Omental fat pad (tissue), 4 donors: Measurements from ENCODE around the gene ZNF592. TPM values are rescaled to one million over a fixed set of nuclear protein-coding genes. Genes with fewer than 3 reads are reported as not detected.

ENCODE experiments used
- ATAC-seq: fragments of 150-250 bp; one replicate; pipeline ENCODE4 v1.9.1; 2016; ENCODE audit warnings: mild to moderate bottlenecking, moderate library complexity; ENCODE audit not compliant: low FRiP score
- DNase-seq: peaks from one replicate; pipeline ENCODE4 v3.0.0-alpha.2; 2019; ENCODE audit warnings: low spot score
- total RNA-seq, 4 donors: library from RNA; depleted of rRNA; stranded (reverse); fragments of >200 nt; gene quantifications; one replicate each; pipeline ENCODE4 v1.1.0, GENCODE V29; 2016
- TF ChIP-seq, protein P1 (sequence below), 3 donors: fragments of 450-650 bp; IDR thresholded peaks; one replicate each; pipeline ENCODE4 v1.5.1; 2016 to 2017; ENCODE audit warnings: antibody characterized with exemption in 3 of 3, mild to moderate bottlenecking in 3 of 3, moderate library complexity in 2 of 3

The ZNF592 gene
- total RNA-seq, 4 donors from 2014 or later: 13.7 to 22.8 (median 20.0) TPM

- TF ChIP-seq, protein P1, sequence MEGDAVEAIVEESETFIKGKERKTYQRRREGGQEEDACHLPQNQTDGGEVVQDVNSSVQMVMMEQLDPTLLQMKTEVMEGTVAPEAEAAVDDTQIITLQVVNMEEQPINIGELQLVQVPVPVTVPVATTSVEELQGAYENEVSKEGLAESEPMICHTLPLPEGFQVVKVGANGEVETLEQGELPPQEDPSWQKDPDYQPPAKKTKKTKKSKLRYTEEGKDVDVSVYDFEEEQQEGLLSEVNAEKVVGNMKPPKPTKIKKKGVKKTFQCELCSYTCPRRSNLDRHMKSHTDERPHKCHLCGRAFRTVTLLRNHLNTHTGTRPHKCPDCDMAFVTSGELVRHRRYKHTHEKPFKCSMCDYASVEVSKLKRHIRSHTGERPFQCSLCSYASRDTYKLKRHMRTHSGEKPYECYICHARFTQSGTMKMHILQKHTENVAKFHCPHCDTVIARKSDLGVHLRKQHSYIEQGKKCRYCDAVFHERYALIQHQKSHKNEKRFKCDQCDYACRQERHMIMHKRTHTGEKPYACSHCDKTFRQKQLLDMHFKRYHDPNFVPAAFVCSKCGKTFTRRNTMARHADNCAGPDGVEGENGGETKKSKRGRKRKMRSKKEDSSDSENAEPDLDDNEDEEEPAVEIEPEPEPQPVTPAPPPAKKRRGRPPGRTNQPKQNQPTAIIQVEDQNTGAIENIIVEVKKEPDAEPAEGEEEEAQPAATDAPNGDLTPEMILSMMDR (IDR thresholded peaks at IDR 0.05): no peak
- ATAC-seq (no peak), DNase-seq (no peak)
Observed at GRCh38 chr15:84819791-84820190, 71.4 kb downstream of the ZNF592 start.

DNA sequence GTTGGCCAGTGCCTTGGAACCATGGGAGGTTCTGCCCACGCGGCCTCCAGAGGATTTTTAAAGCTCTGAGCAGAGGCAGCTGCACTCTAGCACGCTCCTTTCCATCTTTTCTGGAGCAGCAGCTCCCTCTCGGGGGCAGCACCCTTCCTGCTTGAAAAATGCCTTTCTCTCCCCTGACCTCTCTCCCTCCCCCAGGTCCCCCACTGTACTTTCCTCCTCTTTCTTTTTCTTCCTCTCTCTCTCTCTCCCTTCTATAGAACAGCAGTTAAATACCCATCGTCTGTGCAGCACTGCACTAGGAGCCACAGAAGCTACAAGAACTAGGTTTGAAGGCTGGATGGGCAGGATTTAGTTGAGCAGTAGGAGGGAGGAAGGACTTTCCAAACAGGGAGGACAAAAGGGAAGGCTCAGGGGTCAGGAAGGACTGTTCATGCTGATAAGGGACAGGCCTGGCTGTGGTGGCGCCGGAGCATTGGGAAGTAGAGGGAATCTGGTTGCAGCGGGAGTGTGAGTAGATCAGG is 73.2 kb downstream of the ZNF592 start:
- ATAC-seq: no peak
- TF ChIP-seq, protein P1 (IDR thresholded peaks at IDR 0.05): no peak
- DNase-seq: no peak

DNA sequence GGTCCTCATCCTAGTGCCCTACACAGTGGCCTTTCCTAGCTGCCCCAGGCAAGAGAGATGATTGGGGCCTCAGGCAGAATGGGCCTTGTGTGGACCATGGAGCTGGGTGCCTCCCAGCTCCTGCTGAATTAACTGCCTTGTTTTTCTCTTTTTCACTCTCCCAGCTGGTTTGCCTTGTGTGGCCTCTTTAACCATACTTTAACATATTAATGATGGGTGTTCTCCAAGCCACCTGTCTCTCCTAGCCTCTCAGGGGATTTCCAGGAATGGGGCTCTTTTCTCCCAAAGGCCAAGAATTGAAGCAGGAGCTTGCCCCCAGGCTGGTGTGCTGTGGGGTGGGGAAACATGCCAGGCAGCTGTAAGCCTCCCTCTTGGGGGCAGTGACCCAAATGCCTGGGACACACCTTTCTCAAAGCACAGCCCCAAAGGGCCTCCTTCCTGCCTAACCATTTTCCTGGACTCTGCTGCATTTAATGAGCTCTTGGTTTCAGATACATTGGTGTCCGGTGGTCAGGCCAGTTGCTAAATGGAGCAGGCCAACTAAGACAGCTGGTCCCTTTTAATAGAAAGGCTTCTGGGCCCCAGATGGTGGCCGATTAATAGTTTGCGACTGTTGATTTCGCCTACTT is 74.4 kb downstream of the ZNF592 start:
- TF ChIP-seq, protein P1 (IDR thresholded peaks at IDR 0.05): no peak
- ATAC-seq (no peak), DNase-seq (no peak)

DNA sequence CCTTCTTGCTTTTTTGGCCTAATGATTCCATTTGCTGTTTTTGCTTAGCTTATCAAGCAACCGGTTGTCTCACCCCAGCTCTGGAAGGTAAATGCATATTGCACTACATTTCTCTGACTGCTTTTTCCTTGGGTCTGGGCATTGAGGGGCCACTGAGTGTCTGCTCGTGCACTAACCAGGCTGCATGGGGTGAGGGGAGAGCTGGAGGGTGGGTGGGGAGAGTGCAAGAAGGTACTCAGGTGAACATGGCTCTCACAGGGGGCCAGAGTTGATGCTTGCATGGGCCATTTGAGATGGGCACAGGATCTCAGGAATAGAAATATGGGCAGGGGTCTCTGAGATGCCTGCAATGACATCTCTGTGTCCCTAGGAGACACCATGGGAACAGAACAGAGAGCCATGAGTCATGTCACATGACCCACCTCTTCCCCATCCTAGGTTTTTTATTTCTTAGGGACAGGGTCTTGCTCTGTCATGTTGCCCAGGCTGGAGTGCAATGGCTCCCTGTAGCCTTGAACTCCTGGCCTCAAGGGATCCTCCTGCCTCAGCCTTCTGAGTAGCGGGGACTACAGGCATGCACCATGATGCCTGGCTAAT is 75.0 kb downstream of the ZNF592 start:
- TF ChIP-seq, protein P1 (IDR thresholded peaks at IDR 0.05): no peak
- no peak for ATAC-seq
- no peak for DNase-seq

- TF ChIP-seq, protein P1 (IDR thresholded peaks at IDR 0.05): no peak
- DNase-seq (no peak), ATAC-seq (no peak)
Observed at GRCh38 chr15:84824260-84825007, 76.0 kb downstream of the ZNF592 start.

DNA sequence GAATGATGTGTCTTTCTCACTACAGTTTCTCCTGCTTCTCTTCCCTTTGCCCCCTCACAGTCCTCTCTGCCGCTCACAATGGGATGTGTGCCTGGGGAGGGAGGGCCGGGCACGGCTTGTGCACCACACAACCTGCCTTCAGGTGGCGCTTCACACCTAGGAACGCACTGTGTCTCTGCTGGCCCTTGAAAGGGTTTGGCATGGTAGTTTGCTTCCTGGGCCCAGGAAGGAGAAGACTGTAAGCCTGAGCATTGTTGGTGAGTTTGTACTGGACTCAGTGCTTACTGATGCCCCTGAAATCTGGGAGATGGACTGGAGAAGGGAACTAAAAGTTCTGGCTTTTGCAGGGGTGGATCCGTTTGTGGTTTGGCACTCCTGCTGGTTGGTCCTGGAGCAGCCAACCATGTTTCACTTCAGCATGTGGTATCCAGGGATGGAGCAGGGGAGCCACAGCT is 78.0 kb downstream of the ZNF592 start:
- TF ChIP-seq, protein P1 (IDR thresholded peaks at IDR 0.05): no peak
- DNase-seq: no peak
- no peak for ATAC-seq
